Measurements from ENCODE around the gene TOR1B.
"Not testable (repeated sequence)": the region's sequence is repeated elsewhere in the genome, so short reads cannot be mapped to it uniquely, and the experiment has no call there.

The TOR1B gene

GRCh38 chr9:129776938-129777768, 25.8 kb upstream of the TOR1B start:
- no peak for DNase-seq (ENCODE audit: low spot score)

GRCh38 chr9:129777769-129778130, 25.2 kb upstream of the TOR1B start:
- no peak for DNase-seq (ENCODE audit: low spot score)

- no peak for DNase-seq (ENCODE audit: low spot score)
Observed at GRCh38 chr9:129778469-129778868, 24.5 kb upstream of the TOR1B start.

- DNase-seq (ENCODE audit: low spot score): no peak
Observed at GRCh38 chr9:129779560-129780190, 23.3 kb upstream of the TOR1B start.

- DNase-seq (ENCODE audit: low spot score): no peak
Observed at GRCh38 chr9:129781131-129781530, 21.9 kb upstream of the TOR1B start.

- DNase-seq (ENCODE audit: low spot score): no peak
Observed at GRCh38 chr9:129781981-129782380, 21.0 kb upstream of the TOR1B start.

GRCh38 chr9:129783516-129784361, 19.2 kb upstream of the TOR1B start:
- peak; percentile 90 for DNase-seq (ENCODE audit: low spot score)

- not testable (repeated sequence) for DNase-seq (ENCODE audit: low spot score)
Observed at GRCh38 chr9:129784970-129785369, 18.0 kb upstream of the TOR1B start.

GRCh38 chr9:129785866-129786265, 17.1 kb upstream of the TOR1B start:
- DNase-seq (ENCODE audit: low spot score): no peak

GRCh38 chr9:129786481-129786880, 16.5 kb upstream of the TOR1B start:
- DNase-seq (ENCODE audit: low spot score): no peak

GRCh38 chr9:129794549-129794948, 8.4 kb upstream of the TOR1B start:
- no peak for DNase-seq (ENCODE audit: low spot score)

- not testable (repeated sequence) for DNase-seq (ENCODE audit: low spot score)
Observed at GRCh38 chr9:129796029-129796428, 7.0 kb upstream of the TOR1B start.

GRCh38 chr9:129798973-129799372, 4.0 kb upstream of the TOR1B start:
- DNase-seq (ENCODE audit: low spot score): no peak

- no peak for DNase-seq (ENCODE audit: low spot score)
Observed at GRCh38 chr9:129801504-129801903, 1.5 kb upstream of the TOR1B start.

- DNase-seq (ENCODE audit: low spot score): no peak
Observed at GRCh38 chr9:129803676-129804060, 684 bp downstream of the TOR1B start.

GRCh38 chr9:129806061-129806460, 3.1 kb downstream of the TOR1B start:
- DNase-seq (ENCODE audit: low spot score): no peak

- DNase-seq (ENCODE audit: low spot score): peak; percentile 52
Observed at GRCh38 chr9:129809346-129809745, 6.4 kb downstream of the TOR1B start.

- no peak for DNase-seq (ENCODE audit: low spot score)
Observed at GRCh38 chr9:129810116-129810515, 7.1 kb downstream of the TOR1B start.

GRCh38 chr9:129810788-129811187, 7.8 kb downstream of the TOR1B start:
- no peak for DNase-seq (ENCODE audit: low spot score)

- peak; percentile 76 for DNase-seq (ENCODE audit: low spot score)
Observed at GRCh38 chr9:129811967-129812363, 9.0 kb downstream of the TOR1B start.

GRCh38 chr9:129812385-129812784, 9.4 kb downstream of the TOR1B start:
- DNase-seq (ENCODE audit: low spot score): no peak

GRCh38 chr9:129813661-129814060, 10.7 kb downstream of the TOR1B start:
- no peak for DNase-seq (ENCODE audit: low spot score)
